Measurements from ENCODE around the gene GGTLC1.
"Not testable (repeated sequence)": the region's sequence is repeated elsewhere in the genome, so short reads cannot be mapped to it uniquely, and the experiment has no call there.

GGTLC1 gene

DNA sequence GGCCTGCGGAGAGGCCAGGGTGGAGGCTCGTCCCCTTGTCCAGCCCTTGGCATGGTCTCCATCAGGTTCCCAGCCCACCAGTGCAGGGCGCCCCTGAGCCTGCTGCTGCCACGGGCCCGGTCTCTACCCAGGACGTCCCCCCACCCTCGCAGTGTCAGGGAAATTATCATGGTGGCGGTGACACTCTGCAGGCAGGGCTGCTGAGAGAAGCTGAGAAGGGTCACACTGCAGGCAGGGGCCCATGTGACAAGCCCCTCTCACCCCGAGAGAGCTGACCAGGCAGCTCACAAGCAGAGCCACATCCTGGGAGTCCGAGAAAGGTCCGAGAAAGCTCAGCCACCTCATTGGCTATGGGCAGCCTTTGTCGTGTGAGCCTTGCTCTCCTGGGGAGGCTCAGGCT is 4.9 kb upstream of the GGTLC1 start:
- DNase-seq: not testable (repeated sequence)

DNA sequence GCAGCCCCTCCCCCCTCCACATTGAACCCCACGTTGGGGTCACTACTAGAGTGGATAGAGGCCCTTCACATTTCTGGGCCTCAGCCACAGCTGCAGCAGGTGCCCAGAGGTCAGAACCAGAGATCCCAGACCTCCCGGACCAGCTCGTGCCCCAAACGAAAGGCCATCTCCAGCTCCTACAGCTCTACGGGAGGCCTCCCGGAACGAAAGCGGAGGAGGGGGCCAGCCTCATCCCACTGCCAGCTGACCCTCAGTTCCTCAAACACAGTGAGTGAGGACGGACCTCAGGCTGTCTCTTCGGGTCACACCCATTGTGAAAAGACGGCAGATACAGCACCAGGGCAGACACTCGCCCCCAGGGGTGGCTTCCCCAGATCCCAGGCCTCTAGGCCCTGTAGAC is 1.7 kb upstream of the GGTLC1 start:
- DNase-seq: not testable (repeated sequence)

DNA sequence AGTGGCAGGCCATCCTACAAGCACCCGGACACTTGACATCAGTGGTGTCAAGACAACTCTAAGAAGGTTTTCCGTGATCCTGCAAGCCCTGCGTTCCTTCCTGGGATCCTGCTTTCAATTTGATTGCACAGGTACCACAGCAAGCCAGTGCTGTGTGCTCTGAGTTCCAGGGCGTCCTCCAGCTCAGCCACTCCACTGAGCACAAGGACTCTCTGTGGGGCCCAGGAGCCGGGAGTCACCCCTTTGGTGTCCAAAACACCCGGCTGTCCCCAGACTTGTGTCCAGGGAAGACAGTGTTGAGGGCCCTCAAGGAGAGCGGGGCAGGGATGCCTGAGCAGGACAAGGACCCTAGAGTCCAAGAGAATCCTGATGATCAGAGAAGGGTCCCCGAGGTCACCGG is 387 bp upstream of the GGTLC1 start:
- not testable (repeated sequence) for DNase-seq

DNA sequence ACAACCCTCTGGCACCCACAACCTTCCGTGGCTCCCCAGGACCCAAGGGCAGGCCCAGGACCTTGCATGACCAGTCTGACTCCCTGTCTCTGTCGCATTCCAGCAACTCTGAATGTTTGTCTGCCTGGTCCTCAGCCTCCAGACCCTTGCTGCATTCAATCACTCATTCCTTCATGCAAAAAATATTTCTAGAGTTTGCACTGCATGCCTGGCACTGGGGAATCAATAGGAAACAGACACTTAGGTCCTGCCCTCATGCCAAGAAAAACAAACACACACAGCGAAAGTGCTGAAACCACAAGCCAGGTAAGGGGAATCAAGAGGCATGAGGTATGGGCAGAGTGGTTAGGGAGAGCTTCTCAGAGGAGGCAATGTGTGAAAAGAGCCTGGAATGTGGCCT is 1.9 kb downstream of the GGTLC1 start:
- DNase-seq: not testable (repeated sequence)

DNA sequence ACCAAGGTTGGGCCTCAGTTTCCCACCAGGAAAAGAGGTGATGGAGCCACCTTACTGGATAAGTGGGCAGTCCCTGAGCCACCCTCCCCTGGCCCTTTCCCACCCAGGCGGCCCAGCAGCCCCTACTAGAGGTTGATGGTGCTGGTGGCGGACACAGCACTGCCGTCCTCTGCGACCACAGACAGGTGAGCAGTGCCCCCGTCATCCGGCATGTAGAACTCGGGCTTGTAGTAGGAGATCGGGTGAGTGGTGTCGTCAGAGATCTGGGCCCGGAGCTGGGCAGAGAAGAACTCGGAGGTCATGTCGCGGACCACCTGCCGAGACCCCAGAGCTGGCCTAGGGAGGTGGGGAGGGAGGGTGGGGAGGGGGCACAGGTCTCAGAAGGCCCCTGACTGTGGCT is 2.3 kb downstream of the GGTLC1 start:
- DNase-seq: not testable (repeated sequence)

DNA sequence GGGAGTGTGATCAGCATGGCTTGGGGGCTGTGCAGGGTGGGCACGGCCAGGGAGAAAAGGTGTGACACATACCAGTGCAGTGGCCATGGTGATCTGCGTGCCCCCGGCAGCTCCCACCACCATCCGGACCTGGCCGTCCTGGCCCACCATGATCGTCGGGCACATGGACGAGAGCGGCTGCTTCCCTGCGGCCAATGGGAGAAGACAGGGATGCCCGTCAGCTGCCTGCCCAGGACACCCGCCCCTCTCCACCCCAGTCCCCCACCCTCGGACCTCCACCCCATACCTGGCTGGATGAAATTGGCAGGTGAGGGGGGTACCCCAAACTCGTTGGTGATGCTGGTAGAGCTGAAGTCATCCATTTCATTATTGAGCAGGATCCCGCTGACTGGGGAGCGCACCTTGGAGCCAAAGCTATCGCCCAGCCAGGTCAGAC is 2.8 kb downstream of the GGTLC1 start:
- not testable (repeated sequence) for DNase-seq

DNA sequence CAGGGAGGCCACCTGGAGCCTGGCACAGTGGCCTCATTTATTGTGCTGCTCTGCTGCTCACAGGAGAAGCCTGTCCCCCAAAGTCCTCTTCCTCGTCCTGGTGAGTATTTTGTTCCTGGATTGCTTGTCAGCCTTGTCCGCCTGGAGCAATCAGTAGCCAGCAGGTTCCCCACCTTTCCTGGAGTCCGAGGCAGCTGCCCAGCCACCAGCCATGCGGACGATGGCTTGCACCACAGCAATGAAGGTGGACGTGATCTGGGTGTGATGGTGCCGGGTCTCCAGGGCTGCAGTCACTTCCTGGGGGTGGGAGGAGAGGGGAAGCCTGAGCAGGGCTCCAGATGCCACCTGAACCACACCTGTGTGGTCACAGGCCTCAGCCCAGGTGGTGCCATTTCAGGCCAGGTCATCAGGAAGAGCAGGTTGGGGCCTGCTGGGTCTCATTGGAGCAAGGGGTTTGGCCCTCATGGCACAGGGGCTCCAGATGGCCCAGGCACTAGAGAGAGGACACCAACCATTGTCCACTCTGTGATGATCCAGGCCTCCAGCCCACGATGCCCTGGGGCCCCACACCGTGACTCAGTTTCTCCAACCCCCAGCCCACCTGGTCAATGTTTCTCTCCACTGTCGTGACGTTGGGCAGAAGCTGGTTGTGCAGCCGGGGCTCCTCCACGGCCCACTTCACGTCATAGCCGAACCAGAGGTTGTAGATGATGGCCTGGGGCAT is 3.4 kb downstream of the GGTLC1 start:
- DNase-seq: not testable (repeated sequence)

DNA sequence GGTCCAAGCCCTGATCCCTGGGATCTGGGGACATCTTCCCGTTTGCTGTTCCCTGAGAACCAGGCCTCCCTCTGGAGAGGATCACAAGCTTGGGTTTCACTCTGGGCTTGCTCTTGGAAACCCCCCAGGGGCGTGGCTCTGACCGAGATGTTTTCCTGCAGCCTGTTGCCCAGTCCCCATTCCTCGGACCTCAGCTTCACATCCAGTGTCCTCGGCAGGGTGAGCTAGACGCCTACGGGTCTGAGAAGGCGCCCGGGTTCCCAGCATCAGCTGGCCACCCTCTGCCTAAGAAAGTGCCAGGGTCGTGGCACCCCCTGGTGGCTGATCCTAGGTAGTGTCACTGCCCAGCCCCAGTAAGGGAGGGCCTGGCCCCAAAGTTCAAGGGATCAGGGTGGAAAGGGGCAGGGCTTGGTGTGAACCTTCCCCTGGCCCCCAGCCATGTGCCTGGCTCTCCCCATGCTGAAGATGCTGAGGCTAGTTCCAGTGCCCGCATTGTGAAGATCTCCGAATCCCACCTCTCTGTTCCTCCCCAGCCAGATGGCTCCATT is 4.0 kb downstream of the GGTLC1 start:
- not testable (repeated sequence) for DNase-seq

DNA sequence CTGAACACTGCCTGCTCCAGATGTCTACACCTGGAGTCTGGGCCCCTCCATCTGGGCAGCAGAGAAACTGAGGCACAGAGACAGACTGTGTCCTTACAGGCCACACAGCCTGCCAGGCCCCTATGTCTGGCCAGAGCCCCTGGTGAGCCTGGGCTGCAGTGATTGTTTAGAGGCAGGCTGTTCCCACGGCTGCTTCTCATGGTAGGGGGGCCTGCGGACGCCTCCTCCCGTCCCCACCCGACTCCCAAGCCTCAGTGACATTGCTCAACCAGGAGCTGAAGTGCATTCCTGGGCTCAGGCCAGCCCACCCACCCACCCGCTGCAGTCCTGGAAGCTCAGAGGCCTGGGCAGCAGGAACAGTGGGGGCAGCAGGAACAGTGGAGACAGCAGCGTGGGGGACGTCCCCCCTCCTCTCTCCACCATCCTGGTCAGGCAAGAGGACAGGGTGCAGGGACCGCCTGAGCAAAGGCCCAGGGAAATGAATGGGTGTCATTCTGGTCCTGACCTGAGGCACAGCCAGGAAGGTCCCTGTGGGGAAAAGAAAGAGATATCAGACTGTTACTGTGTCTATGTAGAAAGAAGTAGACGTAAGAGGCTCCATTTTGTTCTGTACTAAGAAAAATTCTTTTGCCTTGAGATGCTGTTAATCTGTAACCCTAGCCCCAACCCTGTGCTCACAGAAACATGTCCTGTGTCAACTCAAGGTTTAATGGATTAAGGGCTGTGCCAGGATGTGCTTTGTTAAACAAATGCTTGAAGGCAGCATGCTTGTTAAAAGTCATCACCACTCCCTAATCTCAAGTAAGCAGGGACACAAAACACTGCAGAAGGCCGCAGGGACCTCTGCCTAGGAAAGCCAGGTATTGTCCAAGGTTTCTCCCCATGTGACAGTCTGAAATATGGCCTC is 6.2 kb downstream of the GGTLC1 start:
- not testable (repeated sequence) for DNase-seq

DNA sequence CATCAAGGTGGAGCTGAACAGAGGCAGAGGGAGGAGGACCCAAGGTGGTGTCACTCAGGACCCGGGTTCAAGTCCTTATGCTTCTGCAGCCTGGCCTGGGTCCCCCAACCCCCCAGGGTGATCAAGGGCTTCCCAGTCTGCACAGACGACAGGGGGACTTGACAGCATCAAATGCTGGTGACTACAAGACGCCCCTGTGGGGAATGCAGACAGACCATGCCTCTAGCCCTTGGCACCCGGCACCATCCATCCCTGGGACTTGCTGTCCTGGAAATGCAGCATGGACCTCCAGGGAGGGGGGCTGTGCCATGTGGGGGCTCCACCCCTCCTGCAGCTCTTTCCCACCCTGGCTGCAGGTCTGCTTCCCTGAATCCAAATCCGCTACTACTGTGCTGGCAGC is 7.1 kb downstream of the GGTLC1 start:
- not testable (repeated sequence) for DNase-seq

DNA sequence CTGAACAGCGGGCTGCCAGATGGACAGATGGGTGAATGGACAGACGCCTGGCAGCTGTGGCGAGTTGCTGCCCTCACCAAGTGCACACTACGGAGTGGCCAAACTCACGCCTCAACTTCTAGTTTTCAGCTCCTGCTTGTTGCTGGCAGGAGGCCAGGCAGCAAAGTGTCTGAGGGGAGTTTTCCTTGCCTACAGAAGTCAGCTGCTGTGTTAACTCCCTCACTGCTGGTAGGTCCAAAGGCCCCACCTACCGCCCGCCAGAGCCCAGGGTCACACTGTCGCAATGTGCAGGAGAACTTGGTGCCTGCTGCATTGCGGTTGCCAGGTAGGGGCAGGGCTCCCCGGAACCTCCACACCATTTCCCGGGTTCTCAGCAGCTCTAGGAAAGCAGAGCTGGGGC is 7.6 kb downstream of the GGTLC1 start:
- not testable (repeated sequence) for DNase-seq

DNA sequence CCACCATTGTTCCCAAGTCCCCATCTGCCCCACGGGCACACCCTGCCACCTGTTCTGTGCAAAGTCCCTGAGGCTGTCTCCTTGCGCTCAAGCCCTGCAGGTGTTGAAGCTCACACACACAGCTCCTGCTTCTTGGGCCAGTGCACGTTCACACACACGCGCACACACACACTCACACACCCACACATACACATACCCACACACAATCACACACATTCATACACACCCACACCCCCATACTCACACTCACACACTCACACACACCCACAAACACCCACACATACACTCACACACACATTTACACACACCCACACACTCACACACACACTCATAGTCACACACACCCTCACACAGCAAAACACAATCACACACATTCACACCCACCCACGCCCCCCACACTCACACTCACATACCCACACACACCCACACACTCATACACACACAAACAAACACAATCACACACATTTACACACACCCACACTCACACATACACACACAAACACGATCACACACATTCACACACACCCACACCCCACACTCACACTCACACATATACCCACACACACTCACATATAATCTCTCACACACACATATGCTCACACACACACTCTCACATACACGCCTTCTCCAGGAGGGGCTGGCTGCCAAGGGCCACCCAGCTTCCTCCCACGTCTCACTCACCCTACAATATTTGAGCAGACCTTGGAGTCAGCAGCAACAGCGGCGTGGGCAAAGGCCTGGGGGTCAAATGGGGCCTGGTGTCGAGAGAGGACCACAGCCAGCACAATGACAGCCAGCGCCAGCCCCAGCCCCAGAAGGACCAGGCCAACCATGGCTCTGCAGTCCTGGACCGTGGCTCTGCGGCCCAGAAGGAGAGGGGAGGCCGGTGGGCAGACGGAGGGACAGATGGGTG is 8.4 kb downstream of the GGTLC1 start:
- DNase-seq: not testable (repeated sequence)

DNA sequence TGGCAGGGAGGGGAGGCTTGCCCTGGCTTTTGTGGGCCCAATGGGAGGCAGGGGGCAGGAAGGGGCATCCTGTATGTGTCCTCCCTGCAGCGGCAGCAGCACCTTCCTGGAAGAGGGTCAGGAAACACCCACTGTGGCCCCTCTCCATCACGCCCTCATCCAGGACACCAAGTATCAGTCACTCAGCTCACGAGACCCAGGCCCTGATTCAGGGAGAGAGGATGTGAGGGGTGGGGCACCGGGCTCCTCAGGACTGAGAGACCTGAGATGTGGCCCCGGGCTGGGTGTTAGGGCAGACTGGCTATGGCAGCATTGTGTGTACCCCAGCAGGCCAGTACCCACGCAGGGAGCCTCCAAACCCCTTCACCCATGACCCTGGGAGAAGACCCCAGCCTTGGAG is 9.2 kb downstream of the GGTLC1 start:
- not testable (repeated sequence) for DNase-seq

DNA sequence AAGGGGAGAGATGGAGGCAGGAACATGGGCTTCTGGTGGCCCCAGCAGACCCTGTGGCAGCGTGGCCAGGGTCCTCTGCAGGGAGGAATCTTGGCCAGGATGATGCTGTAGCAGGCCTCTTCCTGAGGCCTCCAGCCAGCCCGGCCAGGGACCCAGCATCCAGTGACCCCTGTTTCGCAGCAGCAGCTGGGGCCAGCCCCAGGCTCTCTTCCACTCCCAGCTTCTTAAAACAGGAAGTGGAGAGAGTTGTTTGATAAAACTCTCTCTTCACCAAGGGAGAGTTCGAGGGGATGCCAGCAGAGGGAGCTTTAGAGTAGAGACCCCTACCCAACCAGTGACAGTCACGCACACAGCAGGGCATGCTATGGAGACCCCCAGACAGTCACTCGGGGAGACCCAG is 10.1 kb downstream of the GGTLC1 start:
- not testable (repeated sequence) for DNase-seq

DNA sequence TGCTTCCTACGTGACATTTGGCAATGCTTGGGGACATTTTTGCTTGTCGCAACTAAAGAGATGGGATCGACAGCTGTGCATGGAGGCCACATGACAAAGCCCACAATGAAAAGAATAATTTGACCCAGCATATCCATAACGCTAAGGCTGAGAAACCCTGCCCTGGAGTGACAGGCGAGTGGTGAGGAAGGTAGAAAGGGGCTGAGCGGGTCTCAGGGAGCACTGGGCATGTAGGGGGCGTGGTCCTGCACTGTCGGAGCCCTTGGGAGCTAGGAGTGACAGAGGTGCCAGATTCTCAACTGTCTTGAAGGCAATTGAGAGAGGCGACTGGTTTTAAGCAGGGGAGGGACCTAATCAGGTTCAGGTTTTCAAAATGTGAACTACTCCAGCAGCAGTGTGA is 13.6 kb downstream of the GGTLC1 start:
- DNase-seq: no peak

DNA sequence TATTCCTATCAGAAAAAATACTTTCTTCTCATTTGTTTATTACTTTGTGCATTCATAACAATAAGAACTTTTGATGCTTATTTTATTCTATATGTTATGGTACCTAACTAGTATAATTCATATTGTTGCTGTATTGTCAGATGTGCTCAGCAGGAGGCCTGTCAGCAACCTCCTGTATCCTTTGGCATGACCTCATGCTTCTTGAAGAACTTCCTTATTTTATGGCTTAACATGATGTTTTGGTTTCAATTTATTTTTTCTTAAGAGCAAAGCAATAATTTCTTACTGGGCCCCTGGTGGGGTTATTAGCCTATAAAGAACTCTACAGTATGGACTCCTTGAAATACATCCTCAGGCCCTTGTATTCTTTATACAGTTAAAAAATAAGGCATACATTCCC is 17.3 kb downstream of the GGTLC1 start:
- no peak for DNase-seq

DNA sequence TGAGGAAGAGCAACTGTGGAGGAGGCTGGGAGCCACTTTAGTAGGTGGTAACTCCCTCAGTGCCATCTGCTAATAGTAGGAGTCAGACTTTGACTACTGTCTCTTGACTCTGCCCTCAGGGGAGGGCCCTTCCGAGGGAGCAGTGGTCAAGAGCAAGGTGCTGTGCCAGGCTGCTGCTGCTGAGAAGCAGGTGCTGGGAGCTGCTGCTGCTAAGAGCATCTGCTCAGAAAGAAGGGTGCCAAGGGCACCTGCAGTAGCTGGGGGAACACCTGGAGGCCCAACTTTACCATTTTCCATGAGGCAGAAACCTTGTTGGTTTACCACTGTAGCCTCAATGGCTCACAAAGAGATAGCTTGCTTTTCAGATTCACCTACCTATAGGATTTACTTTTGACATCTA is 18.5 kb downstream of the GGTLC1 start:
- DNase-seq: no peak

DNA sequence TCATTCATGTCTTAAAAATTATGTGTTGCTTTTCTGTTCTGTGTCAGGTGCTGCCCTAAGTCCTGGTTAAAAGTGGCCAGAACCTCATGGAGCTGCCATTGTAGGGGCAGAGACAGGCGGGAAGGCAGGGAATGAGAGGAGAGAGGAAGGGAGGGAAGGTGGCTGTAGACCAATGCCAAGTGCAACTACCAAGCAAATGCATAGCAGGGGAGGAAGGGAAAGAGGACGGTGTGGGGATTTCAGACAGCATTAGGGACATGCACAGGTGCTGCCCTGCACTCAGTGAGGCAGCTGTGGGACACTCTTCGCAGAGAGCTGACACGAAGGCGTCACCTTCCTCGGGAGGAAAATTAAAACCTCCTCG is 21.0 kb downstream of the GGTLC1 start:
- no peak for DNase-seq

DNA sequence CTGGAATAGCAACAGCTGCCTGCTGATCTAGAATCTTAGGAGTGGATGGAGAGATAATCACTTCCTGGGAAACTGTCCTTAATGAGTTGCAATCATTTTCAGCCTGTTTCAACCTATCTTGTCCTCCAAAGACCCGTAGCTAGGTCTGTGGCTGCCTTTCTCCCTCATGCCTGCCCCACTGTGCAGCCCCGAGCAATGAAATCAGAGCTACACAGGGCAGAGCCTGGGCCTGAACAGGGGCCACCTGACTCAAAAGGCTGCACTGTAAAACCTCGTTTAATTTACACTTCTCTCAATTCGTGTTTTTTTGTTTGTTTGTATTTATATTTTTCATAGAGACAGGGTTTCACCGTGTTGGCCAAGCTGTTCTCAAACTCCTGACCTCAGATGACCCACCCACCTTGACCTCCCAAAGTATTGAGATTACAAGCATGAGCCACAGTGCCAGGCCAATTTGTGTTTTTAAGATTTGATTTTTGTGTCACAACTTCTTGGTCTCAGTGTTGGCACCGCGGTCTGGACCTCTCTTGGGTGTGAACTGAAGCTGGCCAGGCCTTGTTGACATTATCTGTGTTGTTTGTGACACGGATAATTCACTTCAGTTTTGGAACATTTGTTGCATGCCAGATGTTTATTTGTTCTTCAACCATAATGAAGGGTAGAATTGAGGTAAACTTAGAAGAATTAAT is 21.5 kb downstream of the GGTLC1 start:
- no peak for DNase-seq

DNA sequence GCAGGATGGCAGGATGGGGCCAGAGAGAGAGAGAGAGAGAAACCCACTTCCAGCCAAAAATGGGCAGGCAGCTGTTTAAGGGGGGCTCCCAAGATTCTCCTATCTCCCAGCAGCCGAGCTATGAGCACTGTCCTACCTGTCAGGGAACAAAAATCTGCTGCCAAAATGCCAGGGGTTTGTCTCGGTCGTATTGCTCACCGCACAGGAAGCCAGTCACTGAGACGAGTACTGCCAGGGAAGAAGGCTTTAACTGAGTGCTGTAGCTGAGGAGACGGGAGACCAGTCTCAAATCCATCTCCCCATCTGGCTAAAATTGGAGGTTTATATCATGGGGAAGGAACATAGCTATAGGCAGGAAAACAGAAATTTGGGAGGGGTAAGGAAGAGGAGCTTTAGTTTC is 22.3 kb downstream of the GGTLC1 start:
- no peak for DNase-seq

DNA sequence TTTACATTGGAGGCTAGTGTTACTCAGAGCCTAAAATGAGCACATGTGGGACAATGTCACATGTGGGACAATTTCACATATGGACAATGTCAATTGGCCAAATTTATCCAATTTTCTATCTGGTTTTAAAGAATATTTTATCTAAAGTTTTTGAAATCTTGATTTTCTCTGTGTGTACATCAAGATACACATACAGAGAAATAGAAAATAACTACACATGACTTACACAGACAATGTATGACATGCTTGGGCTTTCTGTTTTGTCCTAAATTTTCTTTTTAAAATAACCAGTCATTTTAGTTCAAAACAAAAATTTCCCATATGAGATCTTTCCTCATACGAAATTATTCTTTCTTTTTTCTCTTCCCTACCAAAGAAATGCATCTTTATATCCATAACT is 24.6 kb downstream of the GGTLC1 start:
- DNase-seq: no peak

DNA sequence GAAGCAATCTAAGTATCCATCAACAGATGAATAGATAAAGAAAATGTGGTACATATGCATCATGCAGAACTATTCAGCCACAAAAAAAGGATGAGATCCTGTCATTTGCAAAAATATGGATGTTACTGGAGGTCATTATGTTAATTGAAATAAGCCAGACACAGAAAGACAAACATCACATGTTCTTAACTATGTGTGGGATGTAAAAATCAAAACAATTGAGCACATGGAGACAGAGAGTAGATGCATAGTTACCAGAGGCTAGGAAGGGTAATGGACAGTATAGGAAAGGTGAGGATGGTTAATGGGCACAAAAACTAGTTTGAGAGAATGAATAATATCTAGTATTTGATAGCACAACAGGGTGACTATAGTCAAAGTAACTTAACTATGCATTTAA is 26.3 kb downstream of the GGTLC1 start:
- DNase-seq: no peak
